Measurements from ENCODE around the gene LRRC8B.

LRRC8B gene

GRCh38 chr1:89630048-89630447 lies 105.4 kb downstream of the LRRC8B start:
- H3K4me3 ChIP-seq (ENCODE audit: low read length) = no peak overlapping the region
- no peak for TF ChIP-seq ZNF274 (IDR thresholded peaks at IDR 0.05; ENCODE audit: low read depth, low read length)

GRCh38 chr1:89631816-89632656 lies 107.4 kb downstream of the LRRC8B start:
- TF ChIP-seq ZNF274 (IDR thresholded peaks at IDR 0.05; ENCODE audit: low read depth, low read length) = no peak
- H3K4me3 ChIP-seq (ENCODE audit: low read length) = peak overlapping the region; percentile 78

GRCh38 chr1:89632657-89633247 lies 108.1 kb downstream of the LRRC8B start, which contains the start of gene LRRC8C:
Gene LRRC8C, plus strand, starts transcription at chr1:89633120. Its CDS starts 53,354 bp downstream, at chr1:89686474.
- TF ChIP-seq ZNF274 (IDR thresholded peaks at IDR 0.05; ENCODE audit: low read depth, low read length) = no peak
- peak within 1 kb of the TSS; percentile 78 for H3K4me3 ChIP-seq (ENCODE audit: low read length)

- TF ChIP-seq ZNF274 (IDR thresholded peaks at IDR 0.05; ENCODE audit: low read depth, low read length) = no peak
- H3K4me3 ChIP-seq (ENCODE audit: low read length) = peak overlapping the region; percentile 78
Observed at GRCh38 chr1:89633248-89633799, 108.7 kb downstream of the LRRC8B start.

- no peak for TF ChIP-seq ZNF274 (IDR thresholded peaks at IDR 0.05; ENCODE audit: low read depth, low read length)
- peak overlapping the region; percentile 78 for H3K4me3 ChIP-seq (ENCODE audit: low read length)
Observed at GRCh38 chr1:89633800-89634625, 109.4 kb downstream of the LRRC8B start.

- no peak for TF ChIP-seq ZNF274 (IDR thresholded peaks at IDR 0.05; ENCODE audit: low read depth, low read length)
- no peak overlapping the region for H3K4me3 ChIP-seq (ENCODE audit: low read length)
Observed at GRCh38 chr1:89635825-89636815, 111.5 kb downstream of the LRRC8B start.

- no peak overlapping the region for H3K4me3 ChIP-seq (ENCODE audit: low read length)
- no peak for TF ChIP-seq ZNF274 (IDR thresholded peaks at IDR 0.05; ENCODE audit: low read depth, low read length)
Observed at GRCh38 chr1:89637496-89637895, 112.9 kb downstream of the LRRC8B start.

- TF ChIP-seq ZNF274 (IDR thresholded peaks at IDR 0.05; ENCODE audit: low read depth, low read length) = no peak
- H3K4me3 ChIP-seq (ENCODE audit: low read length) = no peak overlapping the region
Observed at GRCh38 chr1:89640440-89640839, 115.8 kb downstream of the LRRC8B start.

GRCh38 chr1:89641781-89642180 lies 117.2 kb downstream of the LRRC8B start:
- H3K4me3 ChIP-seq (ENCODE audit: low read length) = no peak overlapping the region
- TF ChIP-seq ZNF274 (IDR thresholded peaks at IDR 0.05; ENCODE audit: low read depth, low read length) = no peak

GRCh38 chr1:89643577-89643976 lies 118.9 kb downstream of the LRRC8B start:
- no peak overlapping the region for H3K4me3 ChIP-seq (ENCODE audit: low read length)
- no peak for TF ChIP-seq ZNF274 (IDR thresholded peaks at IDR 0.05; ENCODE audit: low read depth, low read length)

- H3K4me3 ChIP-seq (ENCODE audit: low read length) = no peak overlapping the region
- TF ChIP-seq ZNF274 (IDR thresholded peaks at IDR 0.05; ENCODE audit: low read depth, low read length) = no peak
Observed at GRCh38 chr1:89644119-89644814, 119.6 kb downstream of the LRRC8B start.

- TF ChIP-seq ZNF274 (IDR thresholded peaks at IDR 0.05; ENCODE audit: low read depth, low read length) = no peak
- H3K4me3 ChIP-seq (ENCODE audit: low read length) = no peak overlapping the region
Observed at GRCh38 chr1:89646259-89646658, 121.6 kb downstream of the LRRC8B start.
